ENCODE data around the gene GJA3. TPM values are rescaled to one million over a fixed set of nuclear protein-coding genes. Genes with fewer than 3 reads are reported as not detected.

The GJA3 gene
- total RNA-seq, 4 donors from 2014 or later = not detected

- WGBS = 86% methylated on average over 11 of the region's 11 CpGs
- H3K4me3 ChIP-seq = no peak overlapping the region
- H3K27ac ChIP-seq (replicated peaks in 1 of 4) = no peak overlapping the region
- peaks cover 0 to 11% (median 0%) of the 10 kb centered on the region in 4 donors for H3K4me1 ChIP-seq
- H3K27me3 ChIP-seq = peaks cover 0 to 79% (median 12%) of the 10 kb centered on the region in 4 donors
- no peak for DNase-seq (ENCODE audit: extremely low spot score)
- TF ChIP-seq EP300 (IDR thresholded peaks at IDR 0.05) = no peak
- no peak for TF ChIP-seq POLR2AphosphoS5 (IDR thresholded peaks at IDR 0.05)
- TF ChIP-seq CTCF (IDR thresholded peaks at IDR 0.05) = no peak
- no peak for TF ChIP-seq POLR2A (IDR thresholded peaks at IDR 0.05; ENCODE audit: low read depth)
- no peaks in the 10 kb centered on the region for H3K9me3 ChIP-seq
- intact Hi-C loops (cut with DNase I) = no loop called here
- no peaks in the 10 kb centered on the region for H3K36me3 ChIP-seq
These were observed 9.2 kb downstream of the GJA3 start for GRCh38 chr13:20151612-20152011.

- DNase-seq (ENCODE audit: extremely low spot score) = no peak
- Histone ChIP-seq H3K4me3 (no peak overlapping the region), H3K36me3 (no peaks in the 10 kb centered on the region), H3K4me1 (peaks cover 0 to 11% (median 0%) of the 10 kb centered on the region in 4 donors), H3K9me3 (no peaks in the 10 kb centered on the region), H3K27me3 (peaks cover 0 to 78% (median 7%) of the 10 kb centered on the region in 4 donors), H3K27ac (replicated peaks in 1 of 4) (no peak overlapping the region)
- WGBS = 64% methylated on average over 6 of the region's 6 CpGs
- no peak for TF ChIP-seq EP300 (IDR thresholded peaks at IDR 0.05)
- TF ChIP-seq POLR2AphosphoS5 (IDR thresholded peaks at IDR 0.05) = no peak
- intact Hi-C loops (cut with DNase I) = no loop called here
These were observed 9.8 kb downstream of the GJA3 start for GRCh38 chr13:20151016-20151415.

DNA sequence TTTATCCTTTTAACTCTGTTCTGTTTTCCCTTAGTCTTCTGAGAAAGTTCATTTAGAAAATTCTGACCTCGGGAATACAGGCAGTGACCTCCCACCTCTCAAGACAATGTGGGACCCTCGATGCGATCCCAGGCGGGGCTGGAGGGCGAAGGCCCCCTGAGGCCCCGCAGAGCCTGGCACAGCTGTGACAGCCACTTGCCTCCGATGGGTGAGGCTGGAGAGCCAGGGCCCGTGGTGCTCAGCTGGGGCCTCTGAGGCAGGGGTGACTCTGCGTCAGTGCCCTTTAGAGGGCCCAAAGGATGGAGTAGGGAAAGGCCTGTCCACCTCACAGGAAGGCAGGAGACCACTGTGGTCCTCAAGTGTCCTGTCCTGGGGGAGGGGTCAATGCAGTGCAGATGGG, 10.3 kb downstream of the GJA3 start:
- Histone ChIP-seq H3K27me3 (peaks cover 0 to 78% (median 4%) of the 10 kb centered on the region in 4 donors), H3K27ac (replicated peaks in 1 of 4) (no peak overlapping the region), H3K4me3 (no peak overlapping the region), H3K9me3 (no peaks in the 10 kb centered on the region), H3K4me1 (peaks cover 0 to 11% (median 0%) of the 10 kb centered on the region in 4 donors), H3K36me3 (no peaks in the 10 kb centered on the region)
- WGBS = 81% methylated on average over 8 of the region's 9 CpGs
- intact Hi-C loops (cut with DNase I) = no loop called here
- no peak for DNase-seq (ENCODE audit: extremely low spot score)
- TF ChIP-seq CTCF (IDR thresholded peaks at IDR 0.05) (no peak), POLR2A (IDR thresholded peaks at IDR 0.05; ENCODE audit: low read depth) (no peak), EP300 (IDR thresholded peaks at IDR 0.05) (no peak), POLR2AphosphoS5 (IDR thresholded peaks at IDR 0.05) (no peak)

DNA sequence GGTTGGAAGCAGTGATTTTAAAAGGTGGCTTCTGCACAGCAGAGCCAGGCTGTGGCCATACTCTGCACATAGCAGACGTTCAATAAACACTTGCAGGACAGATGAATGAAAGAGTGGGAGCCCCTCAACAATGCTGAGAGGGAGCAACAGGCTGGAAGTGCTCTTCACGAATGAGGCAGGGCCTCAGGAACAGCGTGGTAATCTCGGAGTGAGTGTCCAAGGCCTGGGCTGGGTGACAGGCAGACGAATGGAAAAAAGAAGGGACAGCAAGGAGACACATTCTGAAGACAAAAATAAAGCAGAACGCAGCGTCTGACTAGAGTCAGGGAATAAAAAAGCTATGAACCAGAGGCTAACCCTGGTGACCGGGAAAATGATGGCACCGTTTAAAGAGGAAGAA, 11.1 kb downstream of the GJA3 start:
- Histone ChIP-seq H3K9me3 (no peaks in the 10 kb centered on the region), H3K36me3 (no peaks in the 10 kb centered on the region), H3K4me3 (no peak overlapping the region), H3K27ac (replicated peaks in 1 of 4) (no peak overlapping the region), H3K27me3 (peaks cover 0 to 78% (median under 1%) of the 10 kb centered on the region in 4 donors), H3K4me1 (peaks cover 0 to 11% (median 0%) of the 10 kb centered on the region in 4 donors)
- intact Hi-C loops (cut with DNase I) = no loop called here
- WGBS = 70% methylated on average over 9 of the region's 9 CpGs
- TF ChIP-seq EP300 (IDR thresholded peaks at IDR 0.05) (no peak), POLR2AphosphoS5 (IDR thresholded peaks at IDR 0.05) (no peak), CTCF (IDR thresholded peaks at IDR 0.05) (no peak), POLR2A (IDR thresholded peaks at IDR 0.05; ENCODE audit: low read depth) (no peak)
- DNase-seq (ENCODE audit: extremely low spot score) = no peak

DNA sequence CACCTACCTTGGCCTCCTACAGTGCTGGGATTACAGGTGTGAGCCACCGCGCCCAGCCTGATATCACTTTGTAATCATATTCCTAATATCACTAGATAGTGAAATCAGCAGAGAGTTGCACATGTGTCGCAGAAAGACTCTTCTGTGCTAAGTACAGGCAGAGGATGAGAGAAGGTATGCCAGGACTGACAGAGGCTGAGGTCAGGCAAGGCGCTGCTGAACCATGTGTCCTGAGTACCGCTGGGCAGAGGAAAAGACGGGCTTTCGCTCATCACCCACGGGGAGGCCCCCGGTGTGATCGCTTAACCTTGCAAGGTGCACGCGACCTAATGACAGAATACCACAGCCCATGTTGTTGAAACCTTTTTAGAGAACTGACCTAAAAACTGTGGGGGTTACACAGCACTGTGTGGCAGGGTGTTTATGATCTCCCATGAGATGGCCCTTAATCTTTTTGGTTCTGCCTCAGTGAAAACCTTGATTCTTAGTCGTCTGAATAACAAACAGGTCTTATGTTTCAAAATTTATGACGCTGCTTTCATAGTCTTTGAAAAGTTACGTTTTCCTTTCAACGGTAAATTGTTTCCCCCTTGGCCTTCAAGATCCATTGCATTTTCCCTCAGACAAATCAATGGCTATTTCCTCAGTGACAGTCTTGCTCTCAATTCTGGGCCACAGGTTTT, 12.2 kb downstream of the GJA3 start:
- H3K27ac ChIP-seq (replicated peaks in 1 of 4) = no peak overlapping the region
- intact Hi-C loops (cut with DNase I) = no loop called here
- H3K27me3 ChIP-seq = peaks cover 0 to 80% (median 0%) of the 10 kb centered on the region in 4 donors
- no peak overlapping the region for H3K4me3 ChIP-seq
- no peak for DNase-seq (ENCODE audit: extremely low spot score)
- 91% methylated on average over 16 of the region's 16 CpGs for WGBS
- no peak for TF ChIP-seq POLR2A (IDR thresholded peaks at IDR 0.05; ENCODE audit: low read depth)
- no peak for TF ChIP-seq EP300 (IDR thresholded peaks at IDR 0.05)
- no peak for TF ChIP-seq POLR2AphosphoS5 (IDR thresholded peaks at IDR 0.05)
- TF ChIP-seq CTCF (IDR thresholded peaks at IDR 0.05) = no peak
- peaks cover 0 to 11% (median 0%) of the 10 kb centered on the region in 4 donors for H3K4me1 ChIP-seq
- no peaks in the 10 kb centered on the region for H3K9me3 ChIP-seq
- H3K36me3 ChIP-seq = no peaks in the 10 kb centered on the region
